Stimulated activated CD8-positive, alpha-beta memory T cell treated with anti-CD3 and anti-CD28 coated beads, Interleukin-7, amount 100 ng/mL, for 4 hours (primary cell): Measurements from ENCODE around the gene WNT9A.

Experiments used
- DNase-seq, 2 donors: peaks; one replicate each; pipeline ENCODE4 v3.0.0-alpha.2; 2020; ENCODE audit warnings: low read depth in 2 of 2

The WNT9A gene

DNA sequence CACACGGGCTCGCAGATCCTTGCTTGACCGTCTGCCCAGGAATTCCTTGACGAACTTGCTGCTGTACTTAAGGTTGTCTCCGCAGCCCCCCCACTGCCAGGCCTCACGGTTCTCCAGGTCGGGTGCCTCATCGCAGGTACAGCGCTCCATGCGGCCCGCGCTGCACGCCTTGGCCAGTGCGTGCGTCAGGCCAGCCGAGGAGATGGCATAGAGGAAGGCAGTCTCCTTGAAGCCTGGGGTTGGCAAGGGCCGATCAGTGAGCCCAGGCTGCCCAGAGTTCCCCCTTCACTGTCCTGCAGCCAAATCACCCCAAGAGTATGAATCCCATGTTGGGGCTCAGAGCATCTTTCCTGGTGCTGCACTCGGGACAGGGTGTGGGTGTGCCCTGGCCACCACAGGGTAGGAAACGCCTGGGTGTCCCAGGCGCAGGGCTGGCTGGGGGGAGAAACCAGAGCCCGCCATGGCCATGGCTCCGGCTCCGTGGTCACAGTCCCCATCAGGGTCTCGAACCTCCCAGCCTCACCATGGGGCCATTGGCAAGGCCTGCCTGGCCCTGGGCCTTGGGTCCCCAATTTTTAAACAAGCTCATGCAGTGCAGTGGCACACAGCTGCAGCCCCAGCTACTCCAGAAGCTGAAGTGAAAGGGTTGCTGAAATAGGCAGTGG is 23.4 kb downstream of the WNT9A start:
- DNase-seq = no peak

DNA sequence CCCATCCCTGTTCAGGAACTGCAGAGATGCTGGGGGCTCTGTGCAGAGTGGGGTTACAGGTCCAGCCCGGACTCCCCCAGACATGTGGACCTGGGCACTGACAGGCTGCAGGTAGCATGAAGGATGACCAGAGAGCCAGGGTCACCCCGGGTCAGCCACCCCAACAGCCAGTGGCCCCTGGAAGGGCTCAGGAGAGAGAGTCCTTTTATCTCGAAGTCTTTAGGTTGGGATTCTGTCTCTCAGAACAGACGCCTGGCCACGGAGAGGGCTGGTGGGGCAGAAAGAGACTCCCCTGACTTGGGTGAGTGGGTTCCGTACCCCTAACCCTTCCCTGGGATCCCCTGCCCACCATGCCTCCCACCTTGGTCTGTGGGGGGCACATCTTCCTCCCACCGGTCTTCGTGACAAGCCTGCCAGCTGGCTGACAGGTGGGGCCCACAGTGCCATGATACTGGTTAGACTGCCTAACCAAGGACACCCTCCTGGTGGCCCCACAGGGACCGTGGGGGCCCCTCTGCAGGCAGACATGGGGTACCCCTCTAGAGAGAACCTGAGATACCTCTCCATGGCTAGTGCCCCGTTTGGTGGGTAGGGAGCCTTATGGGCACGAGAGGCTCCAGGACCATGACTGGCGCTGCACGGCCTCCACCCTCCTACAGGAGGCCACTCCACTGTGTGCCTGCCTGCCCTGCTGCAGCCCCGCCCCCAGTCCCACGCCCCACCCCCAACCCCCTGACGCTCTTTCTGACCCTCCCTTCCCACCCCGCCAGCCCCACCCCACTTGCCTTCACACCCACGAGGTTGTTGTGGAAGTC is 24.2 kb downstream of the WNT9A start:
- DNase-seq = no peak

DNA sequence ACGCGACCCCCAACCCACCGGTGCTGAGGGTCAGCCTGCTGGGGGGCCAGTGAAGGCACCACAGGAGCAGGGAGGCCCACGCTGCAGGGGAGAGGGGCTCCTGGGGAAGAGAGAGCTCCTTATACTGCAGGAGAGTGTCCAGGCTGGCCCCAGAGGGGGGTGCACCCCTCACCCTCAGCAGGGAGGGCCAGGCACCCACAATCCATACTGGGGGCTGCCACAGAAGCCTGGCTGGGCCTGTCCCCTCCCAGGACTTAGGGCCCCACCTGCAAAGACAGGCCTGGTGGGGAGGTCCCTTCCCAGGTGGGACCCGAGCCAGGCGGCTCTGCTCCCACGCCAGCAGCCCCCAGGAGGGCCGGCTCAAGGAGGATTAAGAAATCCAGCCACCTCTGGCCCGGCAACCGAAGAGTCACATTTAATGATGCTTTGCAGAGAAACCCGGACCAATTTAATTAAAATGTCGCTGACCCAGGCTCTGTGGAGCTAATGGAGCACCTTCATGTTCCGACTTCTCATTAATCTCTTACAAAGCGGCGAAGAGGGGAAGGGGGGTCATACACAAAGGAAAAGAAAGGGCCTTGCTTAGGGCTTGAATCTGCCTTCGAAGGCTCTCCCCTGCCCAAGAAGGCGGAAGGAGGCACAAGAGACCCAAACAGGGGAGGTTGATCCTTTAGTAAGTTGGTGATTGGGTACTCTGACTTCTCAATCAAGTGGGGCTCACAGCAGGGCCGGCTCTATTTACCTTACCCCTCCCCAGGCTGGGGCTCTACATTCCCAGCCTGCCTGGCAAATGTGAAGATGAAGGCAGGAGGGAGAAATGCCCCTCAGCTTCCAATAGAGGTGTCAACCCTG is 25.0 kb downstream of the WNT9A start:
- no peak for DNase-seq

GRCh38 chr1:227921461-227922185 is 26.1 kb downstream of the WNT9A start:
- DNase-seq = no peak

GRCh38 chr1:227920896-227921295 is 26.8 kb downstream of the WNT9A start:
- DNase-seq = no peak

DNA sequence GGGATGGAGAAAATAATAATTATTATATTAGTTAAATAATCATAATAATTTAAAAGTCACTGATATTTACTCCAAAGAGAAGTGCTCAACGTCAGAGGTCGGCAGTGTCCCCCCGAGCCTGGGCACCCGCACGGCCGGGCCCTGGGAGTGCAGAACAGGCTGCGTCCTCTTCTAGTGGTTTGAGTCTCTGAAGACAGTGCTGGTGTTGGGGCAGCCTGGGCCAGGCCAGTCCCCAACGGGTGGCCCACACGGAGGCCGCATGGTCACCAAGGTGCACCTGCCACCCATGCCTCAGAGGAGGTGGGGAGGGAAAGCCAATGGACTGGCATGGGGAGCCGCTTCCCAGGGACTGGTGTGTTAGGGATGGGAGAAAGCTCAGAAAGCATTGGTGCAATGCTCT is 27.3 kb downstream of the WNT9A start:
- DNase-seq = no peak

DNA sequence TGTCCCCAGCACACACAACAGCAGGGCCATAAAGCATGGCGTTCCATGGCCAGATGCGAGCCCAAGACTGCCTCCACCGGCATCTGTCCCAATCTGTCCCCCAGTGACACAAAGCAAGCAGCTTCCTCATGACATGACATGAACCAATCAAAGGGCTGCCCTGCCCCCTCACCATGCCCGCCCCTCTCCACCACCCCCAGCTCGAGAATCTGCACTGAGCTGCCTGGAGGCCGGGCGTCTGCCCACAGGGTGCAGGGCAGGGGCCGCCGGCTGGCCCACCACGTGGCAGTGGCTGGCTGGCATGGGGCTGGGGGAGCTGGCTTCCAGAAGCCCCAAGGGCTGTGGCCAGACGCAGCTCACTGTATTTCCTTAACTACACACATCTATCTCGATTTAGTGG is 27.8 kb downstream of the WNT9A start:
- DNase-seq = no peak

GRCh38 chr1:227918736-227919135 is 29.0 kb downstream of the WNT9A start:
- no peak for DNase-seq

DNA sequence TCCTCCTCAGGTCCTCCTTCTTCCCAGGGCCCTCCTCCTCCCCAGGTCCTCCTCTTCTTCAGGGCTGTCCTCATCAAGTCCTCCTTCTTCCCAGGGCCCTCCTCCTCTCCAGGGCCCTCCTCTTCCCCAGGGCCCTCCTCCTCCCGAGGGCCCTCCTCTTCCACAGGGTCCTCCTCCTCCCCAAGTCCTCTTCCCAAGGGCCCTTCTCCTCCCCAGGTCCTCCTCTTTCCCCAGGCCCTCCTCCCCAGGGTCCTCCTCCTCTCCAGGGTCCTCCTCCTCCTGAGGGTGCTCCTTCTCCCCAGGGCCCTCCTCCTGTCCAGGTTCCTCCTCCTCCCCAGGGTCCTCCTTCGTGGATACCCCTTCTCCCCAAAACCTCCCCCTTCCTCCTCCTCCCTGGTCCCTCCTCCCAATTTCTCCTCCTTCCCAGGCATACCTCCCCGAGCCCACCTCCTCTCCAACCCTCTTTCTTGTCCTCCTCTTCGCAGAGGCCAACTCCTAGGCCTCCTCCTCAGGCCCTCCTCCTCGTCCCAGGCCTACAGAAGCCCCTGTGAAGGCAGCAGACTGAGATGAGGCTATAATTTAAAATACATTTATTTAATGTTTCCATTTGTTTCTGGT is 29.5 kb downstream of the WNT9A start:
- no peak for DNase-seq

DNA sequence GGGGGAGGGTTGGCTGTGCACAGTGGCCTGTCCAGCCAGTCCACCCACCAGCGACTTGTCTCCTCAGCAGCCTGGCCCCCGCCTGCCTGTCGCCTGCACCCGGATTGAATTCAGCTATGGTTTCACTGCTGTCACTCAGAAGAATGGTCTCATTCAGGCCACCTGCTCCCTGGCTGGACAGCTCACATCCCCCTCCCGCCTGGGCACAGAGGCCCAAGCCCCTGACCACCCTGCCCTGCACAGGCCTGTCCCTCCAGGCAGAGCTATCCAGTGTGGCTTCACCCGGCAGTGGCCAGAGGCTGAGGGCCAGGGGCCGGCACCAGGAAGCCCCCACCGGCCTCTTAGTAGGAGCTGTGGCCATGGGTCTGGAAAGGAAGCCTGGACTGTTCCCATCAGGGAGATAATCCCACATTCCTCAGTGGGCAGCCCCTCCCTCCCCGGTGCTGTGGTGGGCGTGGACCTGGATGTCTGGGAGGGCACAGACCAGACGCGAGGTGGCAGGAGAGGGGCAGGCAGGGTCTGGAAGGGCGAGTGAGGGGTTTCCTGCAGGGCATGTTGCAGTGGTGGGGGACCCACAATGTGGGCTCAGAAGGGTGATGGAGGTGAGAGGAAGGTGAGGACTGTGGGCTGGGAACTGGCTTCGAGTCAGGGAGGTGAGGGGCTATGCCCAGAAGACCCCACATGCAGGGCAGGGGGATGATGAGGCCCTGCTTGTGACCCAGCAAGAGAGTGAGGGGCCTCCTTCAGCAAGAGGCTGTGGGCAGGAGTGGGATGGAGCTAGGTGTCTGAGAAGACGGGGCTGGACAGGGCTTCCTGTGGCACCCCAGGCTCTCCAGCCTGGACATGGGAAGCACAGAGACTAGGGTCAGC is 30.4 kb downstream of the WNT9A start:
- no peak for DNase-seq

DNA sequence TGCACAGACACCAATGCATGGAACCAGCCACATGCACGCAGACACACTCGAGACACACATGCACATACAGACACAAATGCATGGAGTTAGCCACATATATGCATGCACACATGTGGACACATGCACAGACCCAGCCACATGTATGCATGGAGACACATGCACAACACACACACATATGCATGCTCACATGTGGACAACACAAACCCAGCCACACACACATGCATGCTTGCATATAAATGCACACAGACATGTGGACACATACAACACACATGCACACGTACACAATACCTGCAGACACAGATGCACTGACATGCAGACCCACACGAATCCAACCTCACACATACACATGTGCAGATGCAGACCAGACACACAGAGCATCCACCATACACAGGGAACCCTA is 31.1 kb downstream of the WNT9A start:
- DNase-seq = no peak

- no peak for DNase-seq
Observed at GRCh38 chr1:227915564-227916553, 31.9 kb downstream of the WNT9A start.

DNA sequence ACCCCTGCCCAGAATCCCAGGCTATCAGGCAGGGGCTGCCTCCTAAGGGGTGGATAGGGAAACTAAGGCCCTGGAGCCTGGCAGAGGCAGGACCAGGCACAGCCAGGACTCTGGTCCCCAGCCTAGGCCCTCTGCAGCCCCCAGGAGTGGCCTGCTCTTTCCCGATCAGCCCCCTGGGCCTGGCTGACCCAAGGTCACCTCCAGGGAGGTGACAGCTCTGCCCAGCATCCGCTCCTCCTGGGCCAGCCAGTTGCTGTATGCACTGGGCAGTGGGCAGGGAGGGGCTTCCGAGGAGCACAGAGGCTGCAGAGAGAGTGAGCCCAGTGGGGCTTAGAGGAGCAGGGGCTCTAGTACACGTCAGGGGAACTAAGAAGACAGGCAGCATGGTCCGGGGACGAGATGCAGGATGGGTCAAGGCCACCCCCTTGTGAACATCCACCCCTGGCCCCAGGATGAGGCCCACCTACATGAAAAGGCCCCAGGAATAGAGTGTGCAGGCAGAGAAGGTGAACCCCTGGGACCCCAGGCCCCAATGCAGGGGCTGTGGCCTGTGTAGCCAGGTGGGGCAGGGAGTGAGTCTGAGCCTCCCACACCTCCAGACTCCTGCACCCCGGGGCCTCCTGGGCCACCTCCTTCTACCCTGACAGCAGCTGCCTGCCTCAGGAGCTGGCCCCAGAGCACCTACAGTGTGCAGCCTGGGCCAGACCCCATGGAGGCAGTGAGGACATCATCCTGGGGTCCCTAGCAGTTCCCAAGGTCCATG is 32.8 kb downstream of the WNT9A start:
- DNase-seq = no peak

DNA sequence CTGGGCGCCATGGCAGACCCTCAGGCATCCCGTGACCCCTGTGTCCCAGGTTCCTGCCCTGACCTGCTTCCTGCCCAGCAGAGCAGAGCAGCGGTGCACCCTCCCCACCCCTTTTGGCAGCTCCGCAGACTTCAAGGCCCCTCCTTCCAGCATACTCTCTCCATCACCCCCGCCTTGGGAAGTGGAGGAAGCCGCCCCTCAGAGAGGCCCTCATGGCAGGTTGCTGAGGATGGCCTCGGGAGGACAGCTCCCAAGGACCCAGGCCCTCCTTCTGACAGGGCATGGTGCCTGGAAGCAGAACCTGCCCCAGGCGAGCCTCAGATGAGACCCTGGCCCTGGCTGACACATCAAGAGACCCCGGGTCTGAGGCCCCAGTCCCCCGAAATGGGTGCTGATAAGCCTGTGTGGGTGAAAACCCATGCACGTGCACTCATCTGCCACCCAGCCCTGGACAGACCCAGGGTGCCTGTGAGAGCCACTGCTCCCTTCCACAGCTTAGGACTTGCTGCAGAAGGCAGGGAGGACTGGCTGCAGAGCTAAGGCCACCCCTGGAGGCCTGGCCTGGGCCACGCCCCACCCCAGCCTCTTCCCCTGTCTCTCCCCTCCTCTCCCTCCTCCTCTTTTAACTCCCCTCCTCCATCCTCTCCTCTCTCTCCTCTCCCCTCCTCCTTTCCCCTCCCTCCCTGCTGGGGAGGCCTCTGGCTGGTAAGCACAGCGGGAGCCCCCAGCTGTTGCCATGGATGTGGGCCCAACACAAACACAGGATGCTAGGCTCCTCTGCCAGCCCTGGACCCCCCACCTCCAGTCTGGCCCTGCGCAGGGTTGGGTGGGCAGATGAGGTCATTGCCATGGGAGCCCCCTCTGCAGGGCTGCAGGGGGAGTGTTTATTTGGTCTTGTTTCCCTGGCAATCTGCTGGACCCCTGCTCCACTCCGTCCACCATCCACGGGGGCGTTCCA is 33.7 kb downstream of the WNT9A start:
- no peak for DNase-seq

DNA sequence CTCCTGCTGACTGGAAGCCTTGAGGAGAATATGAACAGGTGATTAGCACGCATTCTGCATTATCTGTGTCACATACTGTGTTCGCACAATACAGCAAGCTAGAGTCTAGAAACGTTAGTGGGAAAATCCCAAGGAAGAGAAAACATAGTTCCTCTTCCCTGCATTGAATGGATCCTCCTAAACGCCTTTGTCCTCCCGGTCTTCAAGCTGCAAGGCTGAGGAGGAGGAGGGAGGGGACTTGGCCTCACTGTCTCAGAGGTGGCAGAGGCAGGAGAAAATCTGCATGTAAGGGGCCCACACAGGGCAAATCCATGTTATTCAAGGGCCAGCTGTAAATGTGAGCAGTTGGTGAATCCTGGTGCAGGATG is 34.4 kb downstream of the WNT9A start:
- no peak for DNase-seq

- no peak for DNase-seq
Observed at GRCh38 chr1:227912866-227913265, 34.9 kb downstream of the WNT9A start.

DNA sequence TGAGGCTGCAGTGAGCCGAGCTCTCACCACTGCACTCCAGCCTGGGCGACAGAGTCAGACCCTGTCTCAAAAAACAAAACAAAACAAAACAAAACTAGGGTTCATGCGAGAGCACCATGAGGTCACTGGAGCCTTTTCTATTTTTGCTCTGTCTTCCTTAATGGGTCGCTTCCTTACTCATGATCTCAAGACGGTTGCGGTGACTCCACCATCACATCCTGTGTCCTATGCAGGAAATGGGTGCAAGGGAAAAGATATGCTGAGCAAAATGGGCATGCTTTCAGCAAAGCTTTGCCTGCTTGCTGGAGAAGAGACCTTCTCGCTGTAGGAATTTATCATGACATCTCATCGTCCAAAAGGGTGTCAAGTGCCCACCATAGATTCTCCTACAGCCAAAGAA is 36.4 kb downstream of the WNT9A start:
- no peak for DNase-seq
